Adrenal gland (tissue), 12 donors: ENCODE data around the gene RBM44. TPM values are rescaled to one million over a fixed set of nuclear protein-coding genes. Genes with fewer than 3 reads are reported as not detected.

Experiments used
- DNase-seq, 7 donors: peaks; one replicate each; pipeline ENCODE4 v3.0.0-alpha.2; 2019 to 2020
- H3K27ac ChIP-seq, 5 donors: fragments of 200-600 bp; sonication (generic) in 4 of 5; 1 replicate in 3 of 5; 2 replicates in 2 of 5; pipeline versions ENCODE4 v1.5.1 to v1.8.0; 2016 to 2020; ENCODE audit warnings: mild to moderate bottlenecking in 1 of 5
- H3K27me3 ChIP-seq: fragments of 200-600 bp; 2 replicates; pipeline ENCODE4 v1.8.0; 2021
- H3K36me3 ChIP-seq, 2 donors: fragments of 200-600 bp; replicated peaks in 1 of 2; 1 replicate in 1 of 2; 2 replicates in 1 of 2; pipeline versions ENCODE4 v1.5.1 to v1.8.0; 2018 to 2022
- H3K4me1 ChIP-seq, 2 donors: fragments of 200-600 bp; replicated peaks in 1 of 2; 1 replicate in 1 of 2; 2 replicates in 1 of 2; pipeline versions ENCODE4 v1.5.1 to v1.8.0; 2018 to 2021
- H3K4me3 ChIP-seq, 4 donors: fragments of 200-600 bp; sonication (generic) in 3 of 4; one replicate each; pipeline ENCODE4 v1.5.1; 2016 to 2018
- H3K9me3 ChIP-seq, 3 donors: fragments of 200-600 bp; sonication (generic) in 1 of 3; replicated peaks in 1 of 3; 1 replicate in 2 of 3; 2 replicates in 1 of 3; pipeline versions ENCODE4 v1.5.1 to v1.8.0; 2016 to 2021
- CTCF ChIP-seq, 6 experiments: fragments of 450-650 bp in 4 of 6; fragments of 200-600 bp in 2 of 6; sonication (generic) in 1 of 6; IDR thresholded peaks; 1 replicate in 5 of 6; 2 replicates in 1 of 6; pipeline versions ENCODE4 v1.5.1 to v1.8.0; 2016 to 2021; ENCODE audit warnings: antibody characterized with exemption in 6 of 6, mild to moderate bottlenecking in 2 of 6, moderate library complexity in 1 of 6
- POLR2A ChIP-seq, 2 donors: fragments of 450-650 bp; IDR thresholded peaks; one replicate each; pipeline ENCODE4 v1.6.1; 2017; ENCODE audit warnings: antibody characterized with exemption in 2 of 2, mild to moderate bottlenecking in 2 of 2, moderate library complexity in 1 of 2
- whole genome bisulfite sequencing, 4 donors: extraction: QIAGEN DNeasy Blood & Tissue Kit in 2 of 4; methylation state at CpG; one replicate each; pipeline versions ENCODE4 v1.1.5 to v1.1.7; 2013 to 2017; 5-methylcytosine and 5-hydroxymethylcytosine counted together
- intact Hi-C, 2 donors: fragments of 100-400 bp; cut with DNase I; formaldehyde crosslinking; loops; one replicate each; pipeline versions ENCODE4 v1.14.1 to v1.15.0; 2022 to 2023
- polyA plus RNA-seq, 3 donors: library from polyadenylated mRNA; stranded (reverse); fragments of 200-250 nt in 2 of 3; fragments of 350-450 nt in 1 of 3; fragmentation: Illumina TruSeq in 1 of 3; extraction: RNeasy Lipid Tissue Mini Kit (QIAGEN cat#74804) in 1 of 3; gene quantifications; one replicate each; pipeline ENCODE4 v1.2.3, GENCODE V29; 2013 to 2014
- total RNA-seq, 9 donors: library from RNA; depleted of rRNA in 4 of 9; stranded (reverse); fragments of >200 nt in 4 of 9; fragments of 120-200 nt in 1 of 9; fragmentation: NEBNext Ultra II Directional in 1 of 9; extraction: Animal tissue kit (Norgen Biotek cat#: 25700) in 1 of 9; gene quantifications; one replicate each; pipeline versions ENCODE4 v1.1.0 to v1.2.4, GENCODE V29; 2013 to 2023
- donor health status: healthy with polysubstance abuse.
- donor health status: Bipolar disorder and iron deficiency.
- donor health status: DM: yes; HTN: yes; CAD: no.
- donor health status: DM: no; HTN: no; CAD: no.
- donor health status: DM: no; HTN: no; CAD: no.
- donor health status: DM: yes; HTN: yes; CAD: no.

Gene RBM44
- total and polyA plus RNA-seq, 12 donors, result 0.15 to 0.72 (median 0.30) TPM; not detected in 1

- 88 to 96% (median 92%) methylated on average over 25 to 34 of the region's 34 CpGs for WGBS, 4 donors
- intact Hi-C loops, result no loop called here
- Histone ChIP-seq H3K27ac (no peak overlapping the region), H3K9me3 (no peaks in the 10 kb centered on the region), H3K4me3 (no peak overlapping the region), H3K27me3 (no peaks in the 10 kb centered on the region), H3K4me1 (no peaks in the 10 kb centered on the region), H3K36me3 (no peaks in the 10 kb centered on the region)
- DNase-seq, result no peak
- TF ChIP-seq POLR2A (IDR thresholded peaks at IDR 0.05) (no peak), CTCF (IDR thresholded peaks at IDR 0.05) (no peak)
Observed at GRCh38 chr2:237799060-237799428, 465 bp downstream of the RBM44 start.

- H3K27me3 ChIP-seq, result no peaks in the 10 kb centered on the region
- DNase-seq, result no peak
- no peak overlapping the region for H3K27ac ChIP-seq
- intact Hi-C loops, result no loop called here
- 91 to 96% (median 94%) methylated on average over 2 of the region's 2 CpGs for WGBS, 4 donors
- no peaks in the 10 kb centered on the region for H3K36me3 ChIP-seq
- no peak for TF ChIP-seq CTCF (IDR thresholded peaks at IDR 0.05)
- TF ChIP-seq POLR2A (IDR thresholded peaks at IDR 0.05), result no peak
- H3K4me3 ChIP-seq, result no peak overlapping the region
- H3K4me1 ChIP-seq, result no peaks in the 10 kb centered on the region
- H3K9me3 ChIP-seq, result no peaks in the 10 kb centered on the region
Observed at GRCh38 chr2:237801466-237801865, 2.9 kb downstream of the RBM44 start.

GRCh38 chr2:237806334-237806733, 7.8 kb downstream of the RBM44 start:
- intact Hi-C loops, result no loop called here
- H3K4me3 ChIP-seq, result no peak overlapping the region
- 55 to 68% (median 56%) methylated on average over 2 of the region's 2 CpGs for WGBS, 4 donors
- no peaks in the 10 kb centered on the region for H3K27me3 ChIP-seq
- H3K27ac ChIP-seq, result no peak overlapping the region
- no peaks in the 10 kb centered on the region for H3K4me1 ChIP-seq
- H3K36me3 ChIP-seq, result no peaks in the 10 kb centered on the region
- no peak for DNase-seq
- TF ChIP-seq CTCF (IDR thresholded peaks at IDR 0.05) (no peak), POLR2A (IDR thresholded peaks at IDR 0.05) (no peak)
- no peaks in the 10 kb centered on the region for H3K9me3 ChIP-seq

GRCh38 chr2:237815637-237816036, 17.1 kb downstream of the RBM44 start:
- peaks cover 0 to 4% (median 0%) of the 10 kb centered on the region in 3 donors for H3K9me3 ChIP-seq
- 59 to 83% (median 66%) methylated on average over 1 of the region's 1 CpG for WGBS, 4 donors
- no peak for DNase-seq
- TF ChIP-seq POLR2A (IDR thresholded peaks at IDR 0.05) (no peak), CTCF (IDR thresholded peaks at IDR 0.05) (no peak)
- no peak overlapping the region for H3K4me3 ChIP-seq
- no peaks in the 10 kb centered on the region for H3K36me3 ChIP-seq
- intact Hi-C loops, result no loop called here
- H3K27ac ChIP-seq, result no peak overlapping the region
- no peaks in the 10 kb centered on the region for H3K27me3 ChIP-seq
- no peaks in the 10 kb centered on the region for H3K4me1 ChIP-seq
